WTC11 (cell line): ENCODE results near the gene GAB1.

Experiments
- ATF1 ChIP-seq: sonication (generic); formaldehyde crosslinking; IDR thresholded peaks from 2 replicates; pipeline ENCODE4 v1.8.1; 2023; ENCODE audit warnings: mild to moderate bottlenecking, moderate library complexity, missing genetic modification reagents
- CTCF ChIP-seq: fragments of 200-600 bp; IDR thresholded peaks from 2 replicates; pipeline ENCODE4 v1.8.0; 2022; ENCODE audit warnings: antibody characterized with exemption
- E2F1 ChIP-seq: sonication (generic); formaldehyde crosslinking; IDR thresholded peaks from 2 replicates; pipeline ENCODE4 v1.8.0; 2022; ENCODE audit warnings: mild to moderate bottlenecking, missing genetic modification reagents
- ELF4 ChIP-seq: sonication (generic); formaldehyde crosslinking; IDR thresholded peaks from 2 replicates; pipeline ENCODE4 v1.8.1; 2022; ENCODE audit warnings: low read depth, mild to moderate bottlenecking, moderate library complexity, missing genetic modification reagents
- FOXP1 ChIP-seq: sonication (generic); formaldehyde crosslinking; IDR thresholded peaks from 2 replicates; pipeline ENCODE4 v1.8.0; 2022; ENCODE audit warnings: missing genetic modification reagents, mild to moderate bottlenecking, moderate library complexity, borderline replicate concordance
- NR2C2 ChIP-seq: sonication (generic); formaldehyde crosslinking; IDR thresholded peaks from 2 replicates; pipeline ENCODE4 v1.8.0; 2022; ENCODE audit warnings: mild to moderate bottlenecking, missing genetic modification reagents

- TF ChIP-seq FOXP1 (no peak), CTCF (no peak), E2F1 (CRISPR knock-in tag) (no peak), NR2C2 (CRISPR knock-in tag) (no peak), ATF1 (CRISPR knock-in tag) (no peak), ELF4 (CRISPR knock-in tag) (no peak)
These were observed 28.3 kb upstream of the GAB1 start for GRCh38 chr4:143308377-143308776.
